Prostate gland (tissue), 2 donors: Measurements from ENCODE around the gene RHBDD1. TPM values are rescaled to one million over a fixed set of nuclear protein-coding genes. Genes with fewer than 3 reads are reported as not detected.

ENCODE experiments used
- DNase-seq: peaks from one replicate; pipeline ENCODE4 v3.0.0-alpha.2; 2019; ENCODE audit warnings: low spot score
- H3K27ac ChIP-seq, 2 donors: fragments of 200-600 bp; sonication (generic); 2 replicates each; pipeline ENCODE4 v1.5.1; 2017 to 2019
- H3K27me3 ChIP-seq: fragments of 200-600 bp; sonication (generic); replicated peaks from 2 replicates; pipeline ENCODE4 v1.5.1; 2019; ENCODE audit not compliant: insufficient read depth
- H3K36me3 ChIP-seq, 2 donors: fragments of 200-600 bp; sonication (generic); 1 replicate in 1 of 2; 2 replicates in 1 of 2; pipeline versions ENCODE4 v1.5.1 to v1.8.1; 2017 to 2019
- H3K4me1 ChIP-seq: fragments of 200-600 bp; sonication (generic); replicated peaks from 2 replicates; pipeline ENCODE4 v1.5.1; 2019
- H3K4me3 ChIP-seq, 2 donors: fragments of 200-600 bp; sonication (generic); 2 replicates each; pipeline ENCODE4 v1.5.1; 2017 to 2019
- H3K9me3 ChIP-seq: fragments of 200-600 bp; sonication (generic); 2 replicates; pipeline ENCODE4 v1.5.1; 2017
- CTCF ChIP-seq, 4 experiments: fragments of 200-600 bp in 2 of 4; fragments of 450-650 bp in 2 of 4; sonication (generic) in 2 of 4; IDR thresholded peaks; 1 replicate in 3 of 4; 2 replicates in 1 of 4; pipeline ENCODE4 v1.5.1; 2016 to 2019; ENCODE audit warnings: antibody characterized with exemption in 4 of 4, mild to moderate bottlenecking in 2 of 4, moderate library complexity in 2 of 4
- POLR2A ChIP-seq: fragments of 450-650 bp; IDR thresholded peaks from one replicate; pipeline ENCODE4 v1.6.1; 2016; ENCODE audit warnings: antibody characterized with exemption, mild to moderate bottlenecking
- POLR2AphosphoS5 ChIP-seq: sonication (generic); formaldehyde crosslinking; IDR thresholded peaks from one replicate; pipeline ENCODE4 v1.6.1; 2017; ENCODE audit warnings: antibody characterized with exemption
- WGBS: methylation state at CpG from one replicate; pipeline ENCODE4 v1.1.5; 2018; 5-methylcytosine and 5-hydroxymethylcytosine counted together
- intact Hi-C: fragments of 100-400 bp; cut with DNase I; formaldehyde crosslinking; loops from one replicate; pipeline ENCODE4 v1.14.2; 2022
- total RNA-seq, 2 donors: library from RNA; depleted of rRNA; stranded (reverse); fragments of >200 nt; gene quantifications; one replicate each; pipeline ENCODE4 v1.1.0, GENCODE V29; 2016

The RHBDD1 gene
- total RNA-seq, 2 donors from 2014 or later = 16.5 to 33.5 TPM

GRCh38 chr2:226993171-226993570, 157.3 kb downstream of the RHBDD1 start:
- Histone ChIP-seq H3K4me3 (no peak overlapping the region), H3K4me1 (no peaks in the 10 kb centered on the region), H3K27ac (no peak overlapping the region), H3K27me3 (no peaks in the 10 kb centered on the region), H3K9me3 (no peaks in the 10 kb centered on the region), H3K36me3 (no peaks in the 10 kb centered on the region)
- DNase-seq = no peak
- intact Hi-C loops = no loop called here
- TF ChIP-seq CTCF (IDR thresholded peaks at IDR 0.05) (no peak), POLR2A (no peak), POLR2AphosphoS5 (no peak)
- 53% methylated on average over 4 of the region's 4 CpGs for WGBS

GRCh38 chr2:226994775-226995174, 158.9 kb downstream of the RHBDD1 start:
- WGBS = 86% methylated on average over 4 of the region's 4 CpGs
- Histone ChIP-seq H3K4me1 (no peaks in the 10 kb centered on the region), H3K27ac (no peak overlapping the region), H3K27me3 (no peaks in the 10 kb centered on the region), H3K9me3 (no peaks in the 10 kb centered on the region), H3K4me3 (no peak overlapping the region), H3K36me3 (no peaks in the 10 kb centered on the region)
- intact Hi-C loops = no loop called here
- TF ChIP-seq POLR2AphosphoS5 (no peak), POLR2A (no peak), CTCF (IDR thresholded peaks at IDR 0.05) (no peak)
- DNase-seq = no peak

- H3K27ac ChIP-seq = no peak overlapping the region
- H3K36me3 ChIP-seq = no peaks in the 10 kb centered on the region
- no peaks in the 10 kb centered on the region for H3K27me3 ChIP-seq
- H3K4me3 ChIP-seq = no peak overlapping the region
- 69% methylated on average over 15 of the region's 15 CpGs for WGBS
- intact Hi-C loops = no loop called here
- no peaks in the 10 kb centered on the region for H3K9me3 ChIP-seq
- TF ChIP-seq CTCF (IDR thresholded peaks at IDR 0.05) = no peak
- no peak for TF ChIP-seq POLR2AphosphoS5
- no peak for TF ChIP-seq POLR2A
- H3K4me1 ChIP-seq = no peaks in the 10 kb centered on the region
- DNase-seq = peak; percentile 25
Observed at GRCh38 chr2:226995625-226996041, 159.8 kb downstream of the RHBDD1 start.

GRCh38 chr2:226999661-227000060, 163.8 kb downstream of the RHBDD1 start:
- no peaks in the 10 kb centered on the region for H3K9me3 ChIP-seq
- no peak overlapping the region for H3K27ac ChIP-seq
- 63% methylated on average over 2 of the region's 2 CpGs for WGBS
- no peaks in the 10 kb centered on the region for H3K36me3 ChIP-seq
- H3K4me1 ChIP-seq = no peaks in the 10 kb centered on the region
- no peaks in the 10 kb centered on the region for H3K27me3 ChIP-seq
- TF ChIP-seq POLR2AphosphoS5 (no peak), CTCF (IDR thresholded peaks at IDR 0.05) (no peak), POLR2A (no peak)
- no peak for DNase-seq
- no peak overlapping the region for H3K4me3 ChIP-seq
- intact Hi-C loops = no loop called here

- Histone ChIP-seq H3K36me3 (no peaks in the 10 kb centered on the region), H3K9me3 (no peaks in the 10 kb centered on the region)
Observed at GRCh38 chr2:227000123-227000522, 164.3 kb downstream of the RHBDD1 start.

More at GRCh38 chr2:227000123-227000522, 164.3 kb downstream of the RHBDD1 start:
- no peak for DNase-seq
- Histone ChIP-seq H3K27ac (no peak overlapping the region), H3K27me3 (no peaks in the 10 kb centered on the region), H3K4me1 (no peaks in the 10 kb centered on the region), H3K4me3 (no peak overlapping the region)
- intact Hi-C loops = no loop called here
- TF ChIP-seq CTCF (IDR thresholded peaks at IDR 0.05) = no peak
- no peak for TF ChIP-seq POLR2AphosphoS5
- TF ChIP-seq POLR2A = no peak
- 89% methylated on average over 2 of the region's 2 CpGs for WGBS
